Liver (tissue), 9 donors: ENCODE data around the gene SPEN. TPM values are rescaled to one million over a fixed set of nuclear protein-coding genes. Genes with fewer than 3 reads are reported as not detected.
"Not testable (repeated sequence)": the region's sequence is repeated elsewhere in the genome, so short reads cannot be mapped to it uniquely, and the experiment has no call there.

ENCODE experiments used
- DNase-seq: peaks from one replicate; pipeline ENCODE4 v3.0.0-alpha.2; 2017; ENCODE audit warnings: low spot score
- H3K27ac ChIP-seq, 2 donors: one replicate each; pipeline ENCODE4 v1.7.0; 2013; ENCODE audit warnings: inconsistent platforms in 2 of 2, low read length in 2 of 2, control low read depth in 1 of 2, low read depth in 1 of 2, mild to moderate bottlenecking in 1 of 2
- H3K27me3 ChIP-seq, 4 donors: one replicate each; pipeline versions ENCODE4 v1.6.1 to v1.7.0; 2013; ENCODE audit warnings: low read length in 3 of 4, inconsistent platforms in 1 of 4, mild to moderate bottlenecking in 1 of 4, moderate library complexity in 1 of 4; ENCODE audit not compliant: control insufficient read depth in 4 of 4, insufficient read depth in 4 of 4
- H3K36me3 ChIP-seq, 4 donors: one replicate each; pipeline versions ENCODE4 v1.6.1 to v1.7.0; 2013; ENCODE audit warnings: low read length in 3 of 4, mild to moderate bottlenecking in 3 of 4, low read depth in 1 of 4, moderate library complexity in 1 of 4; ENCODE audit not compliant: control insufficient read depth in 4 of 4, insufficient read depth in 3 of 4
- H3K4me1 ChIP-seq, 4 donors: one replicate each; pipeline versions ENCODE4 v1.6.1 to v1.7.0; 2013; ENCODE audit warnings: low read length in 3 of 4, mild to moderate bottlenecking in 3 of 4, moderate library complexity in 1 of 4; ENCODE audit not compliant: control insufficient read depth in 4 of 4, insufficient read depth in 4 of 4
- H3K4me3 ChIP-seq, 3 donors: one replicate each; pipeline versions ENCODE4 v1.6.1 to v1.7.0; 2013; ENCODE audit warnings: low read length in 3 of 3, control low read depth in 1 of 3, low read depth in 1 of 3, mild to moderate bottlenecking in 1 of 3
- H3K9ac ChIP-seq, 2 donors: one replicate each; pipeline ENCODE4 v1.7.0; 2013; ENCODE audit warnings: low read length in 2 of 2, mild to moderate bottlenecking in 2 of 2, moderate library complexity in 2 of 2, control low read depth in 1 of 2, low read depth in 1 of 2
- H3K9me3 ChIP-seq, 4 donors: one replicate each; pipeline versions ENCODE4 v1.6.1 to v1.7.0; 2013; ENCODE audit warnings: low read length in 3 of 4; ENCODE audit not compliant: control insufficient read depth in 4 of 4
- EGR1 ChIP-seq, 2 donors: IDR thresholded peaks; 2 replicates each; pipeline ENCODE4 v1.6.1; 2016 to 2018; ENCODE audit warnings: antibody characterized with exemption in 2 of 2, low read depth in 2 of 2
- FOXA1 ChIP-seq: IDR thresholded peaks from 2 replicates; pipeline ENCODE4 v1.6.1; 2016; ENCODE audit warnings: antibody characterized with exemption
- FOXA2 ChIP-seq: IDR thresholded peaks from 2 replicates; pipeline ENCODE4 v1.6.1; 2016; ENCODE audit warnings: antibody characterized with exemption
- GABPA ChIP-seq, 2 donors: IDR thresholded peaks in 1 of 2; conservative IDR thresholded peaks in 1 of 2; 2 replicates each; pipeline ENCODE4 v1.6.1; 2016; ENCODE audit warnings: antibody characterized with exemption in 2 of 2, mild to moderate bottlenecking in 1 of 2, moderate library complexity in 1 of 2
- JUND ChIP-seq, 2 donors: IDR thresholded peaks; 2 replicates each; pipeline ENCODE4 v1.6.1; 2016; ENCODE audit warnings: antibody characterized with exemption in 2 of 2
- NR2F2 ChIP-seq: IDR thresholded peaks from 2 replicates; pipeline ENCODE4 v1.6.1; 2016; ENCODE audit warnings: antibody characterized with exemption
- RAD21 ChIP-seq, 2 donors: IDR thresholded peaks; 2 replicates each; pipeline ENCODE4 v1.6.1; 2016; ENCODE audit warnings: antibody characterized with exemption in 2 of 2, mild to moderate bottlenecking in 2 of 2
- TAF1 ChIP-seq: conservative IDR thresholded peaks from 2 replicates; pipeline ENCODE4 v1.6.1; 2016; ENCODE audit warnings: antibody characterized with exemption, mild to moderate bottlenecking
- YY1 ChIP-seq: IDR thresholded peaks from 2 replicates; pipeline ENCODE4 v1.6.1; 2016; ENCODE audit warnings: antibody characterized with exemption, mild to moderate bottlenecking
- WGBS: extraction: QIAGEN DNeasy Blood & Tissue Kit; methylation state at CpG from one replicate; pipeline ENCODE4 v1.1.7; 2013; 5-methylcytosine and 5-hydroxymethylcytosine counted together
- polyA plus RNA-seq, 2 donors: library from polyadenylated mRNA; stranded (reverse) in 1 of 2; unstranded in 1 of 2; fragments of 200-250 nt in 1 of 2; fragments of >200 nt in 1 of 2; fragmentation: Nextera tagmentation in 1 of 2; extraction: Ambion mirVana in 1 of 2; gene quantifications; one replicate each; pipeline versions ENCODE4 v1.2.1 to v1.2.3, GENCODE V29; 2013 to 2015
- total RNA-seq, 2 donors: library from RNA; depleted of rRNA; stranded (reverse); fragments of >200 nt; gene quantifications; one replicate each; pipeline ENCODE4 v1.2.3, GENCODE V29; 2014
- TF ChIP-seq, protein P1 (sequence below): IDR thresholded peaks from 2 replicates; pipeline ENCODE4 v1.6.1; 2016; ENCODE audit warnings: antibody characterized with exemption
- TF ChIP-seq, protein P2 (sequence below): IDR thresholded peaks from 2 replicates; pipeline ENCODE4 v1.6.1; 2016; ENCODE audit warnings: antibody characterized with exemption, mild to moderate bottlenecking
- TF ChIP-seq, protein P3 (sequence below): fragments of 150-350 bp; IDR thresholded peaks from 2 replicates; pipeline ENCODE4 v1.5.1; 2017; ENCODE audit warnings: improper control_type of control experiment, low read depth, low read length; ENCODE audit not compliant: missing input control
- TF ChIP-seq, protein P4 (sequence below): IDR thresholded peaks from 2 replicates; pipeline ENCODE4 v1.6.1; 2016; ENCODE audit warnings: antibody characterized with exemption
- donor health status: healthy.
- donor health status: healthy.
- donor health status: healthy.
- donor health status: healthy.
- donor health status: healthy.

SPEN gene
- total and polyA plus RNA-seq, 4 donors = 7.4 to 29.4 (median 15.2) TPM

DNA sequence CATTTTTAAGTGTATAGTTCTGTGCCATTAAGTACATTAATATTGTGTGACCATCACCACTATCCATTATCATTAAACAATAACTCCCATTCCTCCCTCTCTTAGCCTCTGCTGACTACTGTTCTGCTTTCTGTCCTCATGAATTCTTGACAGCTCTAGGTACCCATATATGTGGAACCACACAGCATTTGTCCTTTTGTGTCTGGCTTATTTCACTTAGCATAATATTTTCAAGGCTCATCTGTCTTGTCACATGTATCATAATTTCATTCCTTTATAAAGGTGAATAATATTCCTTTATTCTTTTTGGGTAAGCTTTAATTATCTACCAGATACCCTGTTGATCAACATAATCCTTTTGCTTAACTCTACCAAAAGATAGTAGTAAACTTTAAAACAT lies 47.7 kb downstream of the SPEN start:
- H3K27ac ChIP-seq = no peak overlapping the region
- no peak overlapping the region for H3K4me3 ChIP-seq
- no peak overlapping the region for H3K9ac ChIP-seq
- TF ChIP-seq GABPA (IDR thresholded peaks at IDR 0.05 in 1 of 2, conservative IDR thresholded peaks at IDR 0.05 in 1 of 2) (no peak), EGR1 (IDR thresholded peaks at IDR 0.05; ENCODE audit: low read depth in 2 of 2) (no peak), RAD21 (IDR thresholded peaks at IDR 0.05) (no peak), FOXA1 (no peak), NR2F2 (no peak), YY1 (no peak), JUND (IDR thresholded peaks at IDR 0.05) (no peak), FOXA2 (no peak)
- TF ChIP-seq, protein P1, sequence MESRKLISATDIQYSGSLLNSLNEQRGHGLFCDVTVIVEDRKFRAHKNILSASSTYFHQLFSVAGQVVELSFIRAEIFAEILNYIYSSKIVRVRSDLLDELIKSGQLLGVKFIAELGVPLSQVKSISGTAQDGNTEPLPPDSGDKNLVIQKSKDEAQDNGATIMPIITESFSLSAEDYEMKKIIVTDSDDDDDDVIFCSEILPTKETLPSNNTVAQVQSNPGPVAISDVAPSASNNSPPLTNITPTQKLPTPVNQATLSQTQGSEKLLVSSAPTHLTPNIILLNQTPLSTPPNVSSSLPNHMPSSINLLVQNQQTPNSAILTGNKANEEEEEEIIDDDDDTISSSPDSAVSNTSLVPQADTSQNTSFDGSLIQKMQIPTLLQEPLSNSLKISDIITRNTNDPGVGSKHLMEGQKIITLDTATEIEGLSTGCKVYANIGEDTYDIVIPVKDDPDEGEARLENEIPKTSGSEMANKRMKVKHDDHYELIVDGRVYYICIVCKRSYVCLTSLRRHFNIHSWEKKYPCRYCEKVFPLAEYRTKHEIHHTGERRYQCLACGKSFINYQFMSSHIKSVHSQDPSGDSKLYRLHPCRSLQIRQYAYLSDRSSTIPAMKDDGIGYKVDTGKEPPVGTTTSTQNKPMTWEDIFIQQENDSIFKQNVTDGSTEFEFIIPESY = no peak
- TF ChIP-seq, protein P2, sequence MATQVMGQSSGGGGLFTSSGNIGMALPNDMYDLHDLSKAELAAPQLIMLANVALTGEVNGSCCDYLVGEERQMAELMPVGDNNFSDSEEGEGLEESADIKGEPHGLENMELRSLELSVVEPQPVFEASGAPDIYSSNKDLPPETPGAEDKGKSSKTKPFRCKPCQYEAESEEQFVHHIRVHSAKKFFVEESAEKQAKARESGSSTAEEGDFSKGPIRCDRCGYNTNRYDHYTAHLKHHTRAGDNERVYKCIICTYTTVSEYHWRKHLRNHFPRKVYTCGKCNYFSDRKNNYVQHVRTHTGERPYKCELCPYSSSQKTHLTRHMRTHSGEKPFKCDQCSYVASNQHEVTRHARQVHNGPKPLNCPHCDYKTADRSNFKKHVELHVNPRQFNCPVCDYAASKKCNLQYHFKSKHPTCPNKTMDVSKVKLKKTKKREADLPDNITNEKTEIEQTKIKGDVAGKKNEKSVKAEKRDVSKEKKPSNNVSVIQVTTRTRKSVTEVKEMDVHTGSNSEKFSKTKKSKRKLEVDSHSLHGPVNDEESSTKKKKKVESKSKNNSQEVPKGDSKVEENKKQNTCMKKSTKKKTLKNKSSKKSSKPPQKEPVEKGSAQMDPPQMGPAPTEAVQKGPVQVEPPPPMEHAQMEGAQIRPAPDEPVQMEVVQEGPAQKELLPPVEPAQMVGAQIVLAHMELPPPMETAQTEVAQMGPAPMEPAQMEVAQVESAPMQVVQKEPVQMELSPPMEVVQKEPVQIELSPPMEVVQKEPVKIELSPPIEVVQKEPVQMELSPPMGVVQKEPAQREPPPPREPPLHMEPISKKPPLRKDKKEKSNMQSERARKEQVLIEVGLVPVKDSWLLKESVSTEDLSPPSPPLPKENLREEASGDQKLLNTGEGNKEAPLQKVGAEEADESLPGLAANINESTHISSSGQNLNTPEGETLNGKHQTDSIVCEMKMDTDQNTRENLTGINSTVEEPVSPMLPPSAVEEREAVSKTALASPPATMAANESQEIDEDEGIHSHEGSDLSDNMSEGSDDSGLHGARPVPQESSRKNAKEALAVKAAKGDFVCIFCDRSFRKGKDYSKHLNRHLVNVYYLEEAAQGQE = no peak
- no peaks in the 10 kb centered on the region for H3K36me3 ChIP-seq
- no peaks in the 10 kb centered on the region for H3K27me3 ChIP-seq
- H3K9me3 ChIP-seq = no peaks in the 10 kb centered on the region
- no peak for DNase-seq
- peaks cover 4 to 15% (median 8%) of the 10 kb centered on the region in 4 donors for H3K4me1 ChIP-seq

DNA sequence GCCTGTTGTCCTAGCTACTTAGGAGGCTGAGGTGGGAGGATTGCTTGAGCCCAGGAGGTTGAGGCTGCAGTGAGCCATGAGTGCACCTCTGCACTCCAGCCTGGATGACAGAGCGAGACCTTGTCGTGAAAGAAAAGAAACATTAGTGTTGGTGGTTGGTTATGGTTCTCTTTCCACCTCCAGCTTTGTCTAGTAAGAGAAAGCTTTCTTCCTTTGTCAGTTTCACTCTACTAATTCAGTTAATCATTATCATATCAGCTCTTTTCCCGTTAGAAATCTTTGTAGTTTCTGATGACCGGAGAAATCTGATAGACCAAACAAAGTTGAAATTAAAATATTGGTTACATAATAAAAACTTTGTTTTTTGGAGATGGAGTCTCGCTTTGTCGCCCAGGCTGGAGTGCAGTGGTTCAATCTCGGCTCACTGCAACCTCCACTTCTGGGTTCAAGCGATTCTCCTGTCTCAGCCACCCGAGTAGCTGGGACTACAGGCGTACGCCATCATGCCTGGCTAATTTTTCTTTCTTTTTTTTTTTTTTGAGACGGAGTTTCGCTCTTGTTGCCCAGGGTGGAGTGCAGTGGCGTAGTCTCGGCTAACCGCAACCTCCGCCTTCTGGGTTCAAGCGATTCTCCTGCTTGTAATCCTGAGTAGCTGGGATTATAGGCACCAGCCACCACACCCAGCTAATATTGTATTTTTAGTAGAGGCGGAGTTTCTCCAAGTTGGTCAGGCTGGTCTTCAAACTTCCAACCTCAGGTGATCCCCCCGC lies 49.5 kb downstream of the SPEN start:
- 90% methylated on average over 20 of the region's 20 CpGs for WGBS
- not testable (repeated sequence) for DNase-seq, H3K9ac ChIP-seq, H3K36me3 ChIP-seq, H3K9me3 ChIP-seq, H3K4me3 ChIP-seq, H3K4me1 ChIP-seq, H3K27me3 ChIP-seq
- H3K27ac ChIP-seq = peak overlapping the region in 1 of 2 donors; percentile 28

DNA sequence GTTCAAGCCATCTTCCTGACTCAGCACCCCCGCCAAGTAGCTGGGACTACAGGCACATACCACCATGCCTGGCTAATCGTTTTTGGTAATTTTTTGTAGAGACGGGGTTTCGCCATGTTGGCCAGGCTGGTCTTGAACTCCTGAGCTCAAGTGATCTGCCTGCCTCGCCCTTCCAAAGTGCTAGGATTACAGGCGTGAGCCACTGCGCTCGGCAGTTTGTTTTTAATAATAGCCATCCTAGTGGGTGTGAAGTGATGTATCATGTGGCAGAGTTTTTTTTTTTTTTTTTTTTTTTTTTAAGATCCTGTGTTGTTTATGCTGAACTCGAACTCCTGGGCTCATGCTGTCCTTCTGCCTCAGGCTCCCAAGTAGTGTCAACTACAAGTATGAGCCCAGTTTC lies 51.8 kb downstream of the SPEN start:
- Histone ChIP-seq H3K27ac (no peak overlapping the region), H3K4me1 (peaks cover 0 to 7% (median 4%) of the 10 kb centered on the region in 4 donors), H3K36me3 (no peaks in the 10 kb centered on the region), H3K9me3 (no peaks in the 10 kb centered on the region), H3K9ac (no peak overlapping the region), H3K4me3 (no peak overlapping the region), H3K27me3 (no peaks in the 10 kb centered on the region)
- 96% methylated on average over 9 of the region's 9 CpGs for WGBS
- DNase-seq = no peak
- TF ChIP-seq EGR1 (IDR thresholded peaks at IDR 0.05; ENCODE audit: low read depth in 2 of 2) (no peak), FOXA1 (no peak), GABPA (IDR thresholded peaks at IDR 0.05 in 1 of 2, conservative IDR thresholded peaks at IDR 0.05 in 1 of 2) (no peak), TAF1 (no peak)
- TF ChIP-seq, protein P1 = no peak
- TF ChIP-seq, protein P3, sequence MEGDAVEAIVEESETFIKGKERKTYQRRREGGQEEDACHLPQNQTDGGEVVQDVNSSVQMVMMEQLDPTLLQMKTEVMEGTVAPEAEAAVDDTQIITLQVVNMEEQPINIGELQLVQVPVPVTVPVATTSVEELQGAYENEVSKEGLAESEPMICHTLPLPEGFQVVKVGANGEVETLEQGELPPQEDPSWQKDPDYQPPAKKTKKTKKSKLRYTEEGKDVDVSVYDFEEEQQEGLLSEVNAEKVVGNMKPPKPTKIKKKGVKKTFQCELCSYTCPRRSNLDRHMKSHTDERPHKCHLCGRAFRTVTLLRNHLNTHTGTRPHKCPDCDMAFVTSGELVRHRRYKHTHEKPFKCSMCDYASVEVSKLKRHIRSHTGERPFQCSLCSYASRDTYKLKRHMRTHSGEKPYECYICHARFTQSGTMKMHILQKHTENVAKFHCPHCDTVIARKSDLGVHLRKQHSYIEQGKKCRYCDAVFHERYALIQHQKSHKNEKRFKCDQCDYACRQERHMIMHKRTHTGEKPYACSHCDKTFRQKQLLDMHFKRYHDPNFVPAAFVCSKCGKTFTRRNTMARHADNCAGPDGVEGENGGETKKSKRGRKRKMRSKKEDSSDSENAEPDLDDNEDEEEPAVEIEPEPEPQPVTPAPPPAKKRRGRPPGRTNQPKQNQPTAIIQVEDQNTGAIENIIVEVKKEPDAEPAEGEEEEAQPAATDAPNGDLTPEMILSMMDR = no peak
- TF ChIP-seq, protein P4, sequence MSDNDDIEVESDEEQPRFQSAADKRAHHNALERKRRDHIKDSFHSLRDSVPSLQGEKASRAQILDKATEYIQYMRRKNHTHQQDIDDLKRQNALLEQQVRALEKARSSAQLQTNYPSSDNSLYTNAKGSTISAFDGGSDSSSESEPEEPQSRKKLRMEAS = no peak
